ENCODE data around the gene HOXA13.

The HOXA13 gene

GRCh38 chr7:27244488-27245123 is 44.7 kb upstream of the HOXA13 start:
- peaks cover 0 to 23% (median 12%) of the 10 kb centered on the region in 10 experiments; a peak in 10 of 20 replicates for H3K4me1 ChIP-seq
- H3K27ac ChIP-seq, result no peak overlapping the region
- no peaks in the 10 kb centered on the region for H4K20me1 ChIP-seq
- H3K4me3 ChIP-seq, result no peak overlapping the region
- H3K9ac ChIP-seq, result no peak overlapping the region
- peaks cover 65 to 100% (median 100%) of the 10 kb centered on the region in 11 experiments for H3K27me3 ChIP-seq
- no peaks in the 10 kb centered on the region for H3K36me3 ChIP-seq
- H3K9me3 ChIP-seq (replicated peaks in 1 of 11), result peaks cover 46 to 82% (median 64%) of the 10 kb centered on the region in 11 experiments
- no peak for TF ChIP-seq Cebpa-rat (IDR thresholded peaks at IDR 0.05)
- H3K4me2 ChIP-seq, result no peak overlapping the region

DNA sequence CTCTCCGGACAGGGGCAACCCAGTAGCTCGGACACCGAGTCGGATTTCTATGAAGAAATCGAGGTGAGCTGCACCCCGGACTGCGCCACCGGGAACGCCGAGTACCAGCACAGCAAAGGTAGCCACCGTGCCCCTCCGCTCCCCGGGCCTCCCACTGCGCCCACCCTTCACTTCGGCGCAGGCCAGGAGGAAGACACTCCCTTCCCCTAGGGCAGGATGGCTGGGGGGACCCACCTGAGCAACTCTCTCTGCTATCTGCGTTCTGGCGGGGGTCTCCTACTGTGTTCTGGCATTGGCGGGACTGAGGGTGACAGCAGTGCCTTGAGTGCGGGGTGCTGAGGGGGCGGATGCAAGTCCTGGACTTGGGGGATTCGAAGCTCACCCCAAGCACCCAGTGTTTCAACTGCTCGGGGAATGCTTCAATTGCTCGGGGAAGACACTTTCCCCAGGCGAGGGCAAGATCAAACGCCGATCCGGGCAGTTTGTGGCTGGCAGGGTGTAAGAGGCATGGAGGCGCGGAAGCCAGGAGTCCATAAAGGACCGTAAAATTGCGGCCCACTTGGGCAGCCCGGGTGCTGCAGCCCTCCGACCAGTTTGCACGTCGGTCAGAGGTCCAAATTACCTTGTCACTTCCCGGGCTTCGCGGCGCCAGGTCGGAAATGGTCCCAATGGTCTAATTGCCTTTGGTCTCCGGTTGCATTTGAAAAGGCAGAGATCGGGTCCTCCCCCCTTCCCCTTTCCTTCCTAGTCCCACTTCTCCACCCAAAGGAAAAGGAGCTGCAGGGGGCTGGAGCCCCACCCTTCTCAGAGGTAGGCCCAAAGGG is 43.7 kb upstream of the HOXA13 start:
- no peaks in the 10 kb centered on the region for H3K36me3 ChIP-seq
- peaks cover 0 to 12% (median 4%) of the 10 kb centered on the region in 10 experiments; a peak in 9 of 20 replicates for H3K4me1 ChIP-seq
- H3K9ac ChIP-seq, result no peak overlapping the region
- no peak for TF ChIP-seq Cebpa-rat (IDR thresholded peaks at IDR 0.05)
- H3K4me2 ChIP-seq, result no peak overlapping the region
- H4K20me1 ChIP-seq, result no peaks in the 10 kb centered on the region
- H3K27me3 ChIP-seq, result peaks cover 70 to 100% (median 100%) of the 10 kb centered on the region in 11 experiments
- peaks cover 46 to 81% (median 66%) of the 10 kb centered on the region in 11 experiments for H3K9me3 ChIP-seq (replicated peaks in 1 of 11)
- no peak overlapping the region for H3K4me3 ChIP-seq
- no peak overlapping the region for H3K27ac ChIP-seq

GRCh38 chr7:27242555-27243339 is 42.9 kb upstream of the HOXA13 start, which contains the start of gene EVX1:
Gene EVX1, plus strand, starts transcription at chr7:27242802. Its CDS starts 229 bp downstream, at chr7:27243031.
- Histone ChIP-seq H3K4me3 (no peak within 1 kb of the TSS), H3K27ac (no peak within 1 kb of the TSS), H3K4me1 (peaks cover 0 to 12% (median 0%) of the 10 kb centered on the region in 10 experiments; a peak in 7 of 20 replicates), H3K36me3 (no peaks in the 10 kb centered on the region), H3K9me3 (replicated peaks in 1 of 11) (peaks cover 45 to 76% (median 66%) of the 10 kb centered on the region in 11 experiments), H3K4me2 (no peak within 1 kb of the TSS), H4K20me1 (no peaks in the 10 kb centered on the region), H3K9ac (no peak within 1 kb of the TSS), H3K27me3 (peaks cover 78 to 100% (median 100%) of the 10 kb centered on the region in 11 experiments)
- no peak for TF ChIP-seq Cebpa-rat (IDR thresholded peaks at IDR 0.05)

DNA sequence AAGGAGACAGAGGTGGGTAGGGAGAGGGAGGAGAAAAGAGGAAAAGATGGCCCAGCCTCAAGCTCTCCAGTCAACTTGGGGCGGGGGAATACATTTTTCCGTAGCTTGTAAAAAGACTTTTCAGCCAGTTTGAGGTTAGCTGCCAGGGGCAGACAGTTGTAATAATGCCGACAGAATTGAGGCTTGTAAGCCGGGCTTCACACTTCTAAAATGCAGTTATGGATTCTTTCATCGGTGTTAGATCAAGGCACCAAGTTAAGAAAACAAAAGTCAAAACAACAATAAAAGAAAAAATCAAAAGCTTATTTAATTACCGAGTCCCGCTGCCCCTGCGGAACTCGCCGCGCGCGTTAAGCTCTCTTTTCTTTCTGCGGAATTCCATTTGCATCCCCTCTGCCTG is 42.3 kb upstream of the HOXA13 start:
- H4K20me1 ChIP-seq, result no peaks in the 10 kb centered on the region
- no peak for TF ChIP-seq Cebpa-rat (IDR thresholded peaks at IDR 0.05)
- H3K9ac ChIP-seq, result no peak overlapping the region
- H3K9me3 ChIP-seq (replicated peaks in 1 of 11), result peaks cover 45 to 76% (median 65%) of the 10 kb centered on the region in 11 experiments
- H3K36me3 ChIP-seq, result no peaks in the 10 kb centered on the region
- H3K4me1 ChIP-seq, result peaks cover 0 to 13% (median 0%) of the 10 kb centered on the region in 10 experiments; a peak in 8 of 20 replicates
- peaks cover 78 to 100% (median 99%) of the 10 kb centered on the region in 11 experiments for H3K27me3 ChIP-seq
- H3K4me2 ChIP-seq, result no peak overlapping the region
- no peak overlapping the region for H3K4me3 ChIP-seq
- no peak overlapping the region for H3K27ac ChIP-seq

DNA sequence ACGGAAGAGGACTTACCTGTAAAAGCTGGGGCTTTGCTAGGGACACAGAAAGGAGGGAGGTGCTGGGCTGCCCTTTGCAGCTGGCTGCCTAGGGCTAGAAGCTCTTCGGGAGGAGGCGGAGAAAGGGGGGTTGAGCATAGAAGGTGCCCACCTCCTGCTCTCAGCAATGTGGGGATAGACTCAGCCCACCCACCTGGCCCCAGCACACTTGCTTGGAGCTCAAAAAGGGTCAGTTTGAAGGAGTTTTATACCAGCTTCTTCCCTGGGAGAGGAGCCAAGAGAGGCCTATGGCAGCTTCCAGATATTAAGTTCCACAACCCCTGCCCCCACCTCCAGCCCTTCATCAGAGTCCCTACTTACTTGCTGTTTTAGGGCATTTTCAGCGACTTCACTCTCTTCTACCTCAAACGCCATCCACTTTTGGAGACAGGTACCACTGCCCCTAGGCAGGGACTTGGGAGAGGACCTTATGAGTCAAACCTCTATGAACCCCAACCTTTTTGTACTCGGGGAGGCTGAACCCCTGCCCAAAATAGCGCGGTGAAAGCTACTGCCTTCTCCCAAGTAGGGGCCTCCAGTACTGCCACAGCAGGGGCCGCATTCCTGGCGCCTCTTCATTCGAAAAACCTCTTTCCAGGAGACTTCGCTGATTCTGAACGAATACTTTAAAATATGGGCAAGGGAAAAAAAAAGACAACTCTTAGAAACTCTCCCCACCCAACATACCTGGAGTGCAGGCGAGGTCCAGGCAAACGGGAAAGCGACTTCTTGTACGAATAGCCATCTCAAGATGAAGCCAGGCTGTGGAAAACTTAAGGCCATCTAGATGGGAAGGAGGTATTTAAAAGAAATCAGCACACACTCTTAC is 41.5 kb upstream of the HOXA13 start:
- H3K4me2 ChIP-seq, result no peak overlapping the region
- no peak overlapping the region for H3K27ac ChIP-seq
- H3K9ac ChIP-seq, result no peak overlapping the region
- H3K9me3 ChIP-seq (replicated peaks in 1 of 11), result peaks cover 42 to 72% (median 58%) of the 10 kb centered on the region in 11 experiments
- TF ChIP-seq Cebpa-rat (IDR thresholded peaks at IDR 0.05), result no peak
- H3K27me3 ChIP-seq, result peaks cover 78 to 100% (median 96%) of the 10 kb centered on the region in 11 experiments
- no peaks in the 10 kb centered on the region for H4K20me1 ChIP-seq
- no peak overlapping the region for H3K4me3 ChIP-seq
- H3K4me1 ChIP-seq, result peaks cover 0 to 14% (median 0%) of the 10 kb centered on the region in 10 experiments; a peak in 8 of 20 replicates
- no peaks in the 10 kb centered on the region for H3K36me3 ChIP-seq

GRCh38 chr7:27240015-27240731 is 40.3 kb upstream of the HOXA13 start:
- peaks cover 0 to 14% (median 0%) of the 10 kb centered on the region in 10 experiments; a peak in 8 of 20 replicates for H3K4me1 ChIP-seq
- no peak overlapping the region for H3K4me2 ChIP-seq
- no peak for TF ChIP-seq Cebpa-rat (IDR thresholded peaks at IDR 0.05)
- no peak overlapping the region for H3K4me3 ChIP-seq
- H3K9ac ChIP-seq, result no peak overlapping the region
- no peaks in the 10 kb centered on the region for H3K36me3 ChIP-seq
- no peak overlapping the region for H3K27ac ChIP-seq
- H4K20me1 ChIP-seq, result no peaks in the 10 kb centered on the region
- H3K27me3 ChIP-seq, result peaks cover 74 to 97% (median 88%) of the 10 kb centered on the region in 11 experiments
- peaks cover 31 to 68% (median 55%) of the 10 kb centered on the region in 11 experiments for H3K9me3 ChIP-seq (replicated peaks in 1 of 11)

GRCh38 chr7:27239387-27240014 is 39.6 kb upstream of the HOXA13 start:
- Histone ChIP-seq H3K9me3 (replicated peaks in 1 of 11) (peaks cover 24 to 62% (median 48%) of the 10 kb centered on the region in 11 experiments), H3K36me3 (no peaks in the 10 kb centered on the region), H3K27ac (no peak overlapping the region), H3K4me2 (no peak overlapping the region), H3K4me1 (peaks cover 0 to 14% (median 0%) of the 10 kb centered on the region in 10 experiments; a peak in 8 of 20 replicates), H3K4me3 (no peak overlapping the region), H3K9ac (no peak overlapping the region), H3K27me3 (peaks cover 67 to 91% (median 81%) of the 10 kb centered on the region in 11 experiments), H4K20me1 (no peaks in the 10 kb centered on the region)
- no peak for TF ChIP-seq Cebpa-rat (IDR thresholded peaks at IDR 0.05)
